Measurements from ENCODE around the gene KRTCAP2. TPM values are rescaled to one million over a fixed set of nuclear protein-coding genes. Genes with fewer than 3 reads are reported as not detected.
A peak's percentile ranks its signal among the peaks of the same experiment; 100 is the strongest.

KRTCAP2 gene
- total RNA-seq, 1 donor from 2014 or later = 201 TPM

DNA sequence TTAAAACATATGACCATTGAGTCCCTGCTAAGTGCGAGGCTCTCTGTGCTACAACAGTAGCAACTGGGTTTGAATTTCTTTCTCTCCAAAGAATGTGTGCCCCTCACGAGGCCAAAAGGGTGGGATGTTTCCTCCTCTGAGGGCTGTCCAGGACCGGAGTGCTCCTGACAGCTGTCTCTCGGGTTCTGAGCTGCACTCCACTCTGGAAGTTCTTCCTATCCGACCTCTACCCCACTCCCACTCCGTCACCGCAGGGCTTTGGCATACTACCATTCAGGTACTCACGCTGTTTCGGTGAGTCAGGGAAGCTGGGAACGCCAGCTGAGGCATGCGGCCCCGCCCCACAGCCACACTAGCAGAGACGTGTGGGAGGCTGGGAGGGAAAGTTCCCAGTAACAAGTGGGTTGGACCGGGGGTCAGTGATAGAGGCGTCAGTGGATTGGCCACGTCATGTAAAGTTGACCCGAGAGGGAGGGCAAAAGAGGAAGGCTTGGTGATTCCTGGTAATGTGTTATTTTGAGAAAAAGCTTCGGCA lies 38.2 kb downstream of the KRTCAP2 start:
- DNase-seq (ENCODE audit: extremely low spot score, unreplicated experiment) = no peak
- Mint-ChIP-seq H3K27me3 (ENCODE audit: unreplicated experiment) (no peaks in the 10 kb centered on the region), H3K36me3 (ENCODE audit: unreplicated experiment) (peaks cover 16% of the 10 kb centered on the region), H3K27ac (ENCODE audit: unreplicated experiment) (peak overlapping the region; percentile 99), H3K4me3 (ENCODE audit: unreplicated experiment) (peak overlapping the region; percentile 95), H3K4me1 (ENCODE audit: unreplicated experiment) (peaks cover 60% of the 10 kb centered on the region), H3K9me3 (ENCODE audit: unreplicated experiment) (no peaks in the 10 kb centered on the region)
- TF ChIP-seq CTCF (IDR thresholded peaks at IDR 0.05) = no peak

DNA sequence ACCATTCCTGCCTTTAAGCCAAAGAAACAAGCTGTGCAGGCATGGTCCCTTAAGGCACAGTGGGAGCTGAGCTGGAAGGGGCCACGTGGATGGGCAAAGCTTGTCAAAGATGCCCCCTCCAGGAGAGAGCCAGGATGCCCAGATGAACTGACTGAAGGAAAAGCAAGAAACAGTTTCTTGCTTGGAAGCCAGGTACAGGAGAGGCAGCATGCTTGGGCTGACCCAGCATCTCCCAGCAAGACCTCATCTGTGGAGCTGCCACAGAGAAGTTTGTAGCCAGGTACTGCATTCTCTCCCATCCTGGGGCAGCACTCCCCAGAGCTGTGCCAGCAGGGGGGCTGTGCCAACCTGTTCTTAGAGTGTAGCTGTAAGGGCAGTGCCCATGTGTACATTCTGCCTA lies 38.8 kb downstream of the KRTCAP2 start:
- no peak for DNase-seq (ENCODE audit: extremely low spot score, unreplicated experiment)
- no peak for TF ChIP-seq CTCF (IDR thresholded peaks at IDR 0.05)
- H3K9me3 Mint-ChIP-seq (ENCODE audit: unreplicated experiment) = no peaks in the 10 kb centered on the region
- H3K4me1 Mint-ChIP-seq (ENCODE audit: unreplicated experiment) = peaks cover 61% of the 10 kb centered on the region
- peak overlapping the region; percentile 95 for H3K4me3 Mint-ChIP-seq (ENCODE audit: unreplicated experiment)
- peaks cover 16% of the 10 kb centered on the region for H3K36me3 Mint-ChIP-seq (ENCODE audit: unreplicated experiment)
- peak overlapping the region; percentile 99 for H3K27ac Mint-ChIP-seq (ENCODE audit: unreplicated experiment)
- no peaks in the 10 kb centered on the region for H3K27me3 Mint-ChIP-seq (ENCODE audit: unreplicated experiment)

DNA sequence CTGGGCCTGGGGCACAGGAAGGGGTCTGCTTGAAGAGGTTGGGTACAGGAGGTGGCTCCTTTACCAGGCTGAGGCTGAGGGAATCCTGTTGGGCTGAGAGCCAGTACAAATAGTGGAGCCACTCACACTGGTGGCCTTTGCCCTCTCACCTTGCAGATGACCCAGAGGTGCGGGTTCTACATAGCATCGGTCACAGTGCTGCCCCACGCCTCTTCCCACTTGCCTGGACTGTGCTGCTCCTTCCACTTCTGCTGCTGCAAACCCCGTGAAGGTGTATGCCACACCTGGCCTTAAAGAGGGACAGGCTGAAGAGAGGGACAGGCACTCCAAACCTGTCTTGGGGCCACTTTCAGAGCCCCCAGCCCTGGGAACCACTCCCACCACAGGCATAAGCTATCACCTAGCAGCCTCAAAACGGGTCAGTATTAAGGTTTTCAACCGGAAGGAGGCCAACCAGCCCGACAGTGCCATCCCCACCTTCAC lies 39.3 kb downstream of the KRTCAP2 start:
- H3K36me3 Mint-ChIP-seq (ENCODE audit: unreplicated experiment) = peaks cover 16% of the 10 kb centered on the region
- peak overlapping the region; percentile 47 for H3K27ac Mint-ChIP-seq (ENCODE audit: unreplicated experiment)
- H3K27me3 Mint-ChIP-seq (ENCODE audit: unreplicated experiment) = no peaks in the 10 kb centered on the region
- H3K4me1 Mint-ChIP-seq (ENCODE audit: unreplicated experiment) = peaks cover 63% of the 10 kb centered on the region
- no peak overlapping the region for H3K4me3 Mint-ChIP-seq (ENCODE audit: unreplicated experiment)
- no peaks in the 10 kb centered on the region for H3K9me3 Mint-ChIP-seq (ENCODE audit: unreplicated experiment)
- TF ChIP-seq CTCF (IDR thresholded peaks at IDR 0.05) = no peak
- no peak for DNase-seq (ENCODE audit: extremely low spot score, unreplicated experiment)

- Mint-ChIP-seq H3K9me3 (ENCODE audit: unreplicated experiment) (no peaks in the 10 kb centered on the region), H3K4me1 (ENCODE audit: unreplicated experiment) (peaks cover 61% of the 10 kb centered on the region), H3K27ac (ENCODE audit: unreplicated experiment) (no peak overlapping the region), H3K4me3 (ENCODE audit: unreplicated experiment) (no peak overlapping the region), H3K27me3 (ENCODE audit: unreplicated experiment) (no peaks in the 10 kb centered on the region), H3K36me3 (ENCODE audit: unreplicated experiment) (peaks cover 13% of the 10 kb centered on the region)
- no peak for TF ChIP-seq CTCF (IDR thresholded peaks at IDR 0.05)
- DNase-seq (ENCODE audit: extremely low spot score, unreplicated experiment) = no peak
These were observed 41.2 kb downstream of the KRTCAP2 start for GRCh38 chr1:155131856-155132255.

DNA sequence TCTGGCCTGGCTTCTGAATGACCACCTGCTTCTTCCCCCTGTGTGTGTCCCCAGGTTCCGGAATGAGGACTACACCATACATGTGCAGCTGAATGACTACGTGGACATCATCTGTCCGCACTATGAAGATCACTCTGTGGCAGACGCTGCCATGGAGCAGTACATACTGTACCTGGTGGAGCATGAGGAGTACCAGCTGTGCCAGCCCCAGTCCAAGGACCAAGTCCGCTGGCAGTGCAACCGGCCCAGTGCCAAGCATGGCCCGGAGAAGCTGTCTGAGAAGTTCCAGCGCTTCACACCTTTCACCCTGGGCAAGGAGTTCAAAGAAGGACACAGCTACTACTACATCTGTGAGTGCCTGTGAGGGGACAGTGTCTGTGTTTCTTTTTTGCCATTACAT lies 41.8 kb downstream of the KRTCAP2 start:
- peaks cover 13% of the 10 kb centered on the region for H3K36me3 Mint-ChIP-seq (ENCODE audit: unreplicated experiment)
- H3K27me3 Mint-ChIP-seq (ENCODE audit: unreplicated experiment) = no peaks in the 10 kb centered on the region
- no peak for TF ChIP-seq CTCF (IDR thresholded peaks at IDR 0.05)
- no peak for DNase-seq (ENCODE audit: extremely low spot score, unreplicated experiment)
- no peaks in the 10 kb centered on the region for H3K9me3 Mint-ChIP-seq (ENCODE audit: unreplicated experiment)
- no peak overlapping the region for H3K27ac Mint-ChIP-seq (ENCODE audit: unreplicated experiment)
- H3K4me1 Mint-ChIP-seq (ENCODE audit: unreplicated experiment) = peaks cover 61% of the 10 kb centered on the region
- peak overlapping the region; percentile 85 for H3K4me3 Mint-ChIP-seq (ENCODE audit: unreplicated experiment)

Data from osteocyte (in vitro differentiated cells).